H1 (cell line): Measurements from ENCODE around the gene FGFBP3.

ENCODE experiments used
- CBX8 ChIP-seq: fragments of 300-800, 300-1000 bp; sonication (generic); IDR thresholded peaks from 2 replicates; pipeline ENCODE4 v1.7.1; 2016; ENCODE audit warnings: low read depth, low read length, borderline replicate concordance
- CEBPB ChIP-seq: IDR thresholded peaks from 2 replicates; pipeline ENCODE4 v1.6.1; 2012; ENCODE audit warnings: low read depth, low read length
- CTCF ChIP-seq, 3 experiments: IDR thresholded peaks; 1 replicate in 2 of 3; 2 replicates in 1 of 3; pipeline versions ENCODE4 v1.5.1 to v1.6.1; 2011; ENCODE audit warnings: low read length in 3 of 3, mild to moderate bottlenecking in 3 of 3, inconsistent platforms in 2 of 3, low read depth in 1 of 3, moderate library complexity in 1 of 3; ENCODE audit not compliant: insufficient read depth in 1 of 3; ENCODE audit errors: control extremely low read depth in 1 of 3
- JUND ChIP-seq: IDR thresholded peaks from 2 replicates; pipeline ENCODE4 v1.6.1; 2011; ENCODE audit warnings: mild to moderate bottlenecking, improper control_type of control experiment, low read length
- KDM1A ChIP-seq: fragments of 200-600, 300-600 bp; sonication (generic); IDR thresholded peaks from 2 replicates; pipeline ENCODE4 v1.7.1; 2016; ENCODE audit warnings: mild to moderate bottlenecking, low read length, borderline replicate concordance
- NRF1 ChIP-seq: IDR thresholded peaks from 2 replicates; pipeline ENCODE4 v1.6.1; 2011; ENCODE audit warnings: mild to moderate bottlenecking, low read depth, low read length, improper control_type of control experiment
- POLR2A ChIP-seq, 2 experiments: IDR thresholded peaks; 1 replicate in 1 of 2; 2 replicates in 1 of 2; pipeline ENCODE4 v1.6.1; 2011; ENCODE audit warnings: low read depth in 2 of 2, low read length in 2 of 2, mild to moderate bottlenecking in 2 of 2; ENCODE audit errors: control extremely low read depth in 1 of 2
- POLR2AphosphoS5 ChIP-seq: IDR thresholded peaks from 2 replicates; pipeline ENCODE4 v1.6.1; 2011; ENCODE audit warnings: low read depth, low read length
- RAD21 ChIP-seq, 2 experiments: IDR thresholded peaks in 1 of 2; conservative IDR thresholded peaks in 1 of 2; 2 replicates each; pipeline ENCODE4 v1.6.1; 2011; ENCODE audit warnings: low read depth in 2 of 2, low read length in 2 of 2, improper control_type of control experiment in 1 of 2, inconsistent platforms in 1 of 2, mild to moderate bottlenecking in 1 of 2, moderate library complexity in 1 of 2
- TAF1 ChIP-seq: IDR thresholded peaks from 2 replicates; pipeline ENCODE4 v1.6.1; 2011; ENCODE audit warnings: mild to moderate bottlenecking, low read depth, low read length
- TCF12 ChIP-seq: IDR thresholded peaks from 2 replicates; pipeline ENCODE4 v1.6.1; 2011; ENCODE audit warnings: low read depth, mild to moderate bottlenecking, low read length
- TEAD4 ChIP-seq: IDR thresholded peaks from 2 replicates; pipeline ENCODE4 v1.6.1; 2012; ENCODE audit warnings: low read depth, low read length, inconsistent platforms, mixed read lengths

- TF ChIP-seq CTCF (IDR thresholded peaks at IDR 0.05; ENCODE audit: control extremely low read depth in 1 of 3, insufficient read depth in 1 of 3, low read depth in 1 of 3, low read length in 3 of 3): no peak
- no peak for TF ChIP-seq TAF1
- no peak for TF ChIP-seq KDM1A
- no peak for TF ChIP-seq NRF1
- no peak for TF ChIP-seq JUND
- TF ChIP-seq POLR2AphosphoS5: no peak
- no peak for TF ChIP-seq RAD21 (IDR thresholded peaks at IDR 0.05 in 1 of 2, conservative IDR thresholded peaks at IDR 0.05 in 1 of 2; ENCODE audit: low read depth in 2 of 2, low read length in 2 of 2)
- no peak for TF ChIP-seq POLR2A (IDR thresholded peaks at IDR 0.05; ENCODE audit: control extremely low read depth in 1 of 2, low read depth in 2 of 2, low read length in 2 of 2)
- no peak for TF ChIP-seq TCF12
- TF ChIP-seq CBX8: no peak
- TF ChIP-seq CEBPB: no peak
- TF ChIP-seq TEAD4: no peak
These were observed 1.4 kb downstream of the FGFBP3 start for GRCh38 chr10:91907914-91908336.
